ENCODE data around the gene RHOV.

DNA sequence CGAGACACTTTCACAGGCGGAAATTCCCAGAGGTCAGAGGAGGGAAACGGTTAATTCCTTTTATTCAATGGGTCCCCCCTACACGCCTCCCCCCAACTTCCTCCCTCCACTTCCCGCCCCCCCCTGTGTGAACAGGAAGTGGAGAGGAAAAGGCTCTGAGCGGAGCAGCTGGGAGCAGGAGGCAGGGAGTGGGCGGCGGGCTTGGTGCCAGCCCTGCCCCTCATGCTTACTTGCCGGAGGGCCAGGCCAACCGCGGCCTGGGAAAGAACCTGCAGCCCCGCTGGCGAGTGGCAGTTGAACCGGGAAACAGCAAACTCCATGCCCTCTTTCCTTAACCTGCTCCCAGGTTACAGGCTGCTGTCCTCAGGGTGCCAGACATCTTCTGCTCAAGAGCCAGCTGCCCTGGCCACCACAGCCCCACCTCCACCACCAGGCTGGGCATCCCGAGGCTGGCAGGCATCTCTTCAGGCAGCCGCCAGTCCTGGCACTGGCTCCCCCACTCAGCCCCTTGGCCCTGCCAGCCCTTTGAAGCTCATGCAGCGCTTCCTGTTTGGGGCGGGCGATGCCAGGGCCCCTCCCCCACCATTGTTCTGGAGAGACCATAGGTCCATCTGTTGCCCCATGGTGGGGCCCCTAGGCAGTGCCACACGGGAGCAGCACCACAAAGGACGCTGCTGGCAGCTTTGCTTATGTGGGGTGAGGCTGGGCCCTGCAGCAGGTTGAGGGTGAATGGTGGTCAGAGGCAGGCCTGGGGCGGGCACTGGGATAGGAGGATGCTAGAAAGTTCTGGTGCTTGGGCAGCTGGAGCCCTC lies 33.2 kb upstream of the RHOV start:
- TF ChIP-seq, protein P1, sequence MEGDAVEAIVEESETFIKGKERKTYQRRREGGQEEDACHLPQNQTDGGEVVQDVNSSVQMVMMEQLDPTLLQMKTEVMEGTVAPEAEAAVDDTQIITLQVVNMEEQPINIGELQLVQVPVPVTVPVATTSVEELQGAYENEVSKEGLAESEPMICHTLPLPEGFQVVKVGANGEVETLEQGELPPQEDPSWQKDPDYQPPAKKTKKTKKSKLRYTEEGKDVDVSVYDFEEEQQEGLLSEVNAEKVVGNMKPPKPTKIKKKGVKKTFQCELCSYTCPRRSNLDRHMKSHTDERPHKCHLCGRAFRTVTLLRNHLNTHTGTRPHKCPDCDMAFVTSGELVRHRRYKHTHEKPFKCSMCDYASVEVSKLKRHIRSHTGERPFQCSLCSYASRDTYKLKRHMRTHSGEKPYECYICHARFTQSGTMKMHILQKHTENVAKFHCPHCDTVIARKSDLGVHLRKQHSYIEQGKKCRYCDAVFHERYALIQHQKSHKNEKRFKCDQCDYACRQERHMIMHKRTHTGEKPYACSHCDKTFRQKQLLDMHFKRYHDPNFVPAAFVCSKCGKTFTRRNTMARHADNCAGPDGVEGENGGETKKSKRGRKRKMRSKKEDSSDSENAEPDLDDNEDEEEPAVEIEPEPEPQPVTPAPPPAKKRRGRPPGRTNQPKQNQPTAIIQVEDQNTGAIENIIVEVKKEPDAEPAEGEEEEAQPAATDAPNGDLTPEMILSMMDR (conservative IDR thresholded peaks at IDR 0.05), result no peak
- TF ChIP-seq ZFX (IDR thresholded peaks at IDR 0.05), result no peak

All from C4-2B (cell line).